Measurements from ENCODE around the gene COL5A1. TPM values are rescaled to one million over a fixed set of nuclear protein-coding genes. Genes with fewer than 3 reads are reported as not detected.

Gene COL5A1
- polyA plus RNA-seq, 3 donors from 2014 or later = not detected

GRCh38 chr9:134778841-134779411 is 137.3 kb downstream of the COL5A1 start:
- Mint-ChIP-seq H3K4me1 (no peaks in the 10 kb centered on the region), H3K36me3 (no peaks in the 10 kb centered on the region), H3K27me3 (ENCODE audit: low read depth in 3 of 3) (peaks cover 0 to 1% (median 0%) of the 10 kb centered on the region in 3 donors), H3K27ac (no peak overlapping the region), H3K9me3 (no peaks in the 10 kb centered on the region), H3K4me3 (no peak overlapping the region)
- DNase-seq = no peak

- H3K4me1 Mint-ChIP-seq = no peaks in the 10 kb centered on the region
- H3K36me3 Mint-ChIP-seq = no peaks in the 10 kb centered on the region
- H3K4me3 Mint-ChIP-seq = no peak overlapping the region
- peaks cover 0 to 1% (median 0%) of the 10 kb centered on the region in 3 donors for H3K27me3 Mint-ChIP-seq (ENCODE audit: low read depth in 3 of 3)
- DNase-seq = no peak
- H3K9me3 Mint-ChIP-seq = no peaks in the 10 kb centered on the region
- no peak overlapping the region for H3K27ac Mint-ChIP-seq
Observed at GRCh38 chr9:134779640-134780039, 138.0 kb downstream of the COL5A1 start.

DNA sequence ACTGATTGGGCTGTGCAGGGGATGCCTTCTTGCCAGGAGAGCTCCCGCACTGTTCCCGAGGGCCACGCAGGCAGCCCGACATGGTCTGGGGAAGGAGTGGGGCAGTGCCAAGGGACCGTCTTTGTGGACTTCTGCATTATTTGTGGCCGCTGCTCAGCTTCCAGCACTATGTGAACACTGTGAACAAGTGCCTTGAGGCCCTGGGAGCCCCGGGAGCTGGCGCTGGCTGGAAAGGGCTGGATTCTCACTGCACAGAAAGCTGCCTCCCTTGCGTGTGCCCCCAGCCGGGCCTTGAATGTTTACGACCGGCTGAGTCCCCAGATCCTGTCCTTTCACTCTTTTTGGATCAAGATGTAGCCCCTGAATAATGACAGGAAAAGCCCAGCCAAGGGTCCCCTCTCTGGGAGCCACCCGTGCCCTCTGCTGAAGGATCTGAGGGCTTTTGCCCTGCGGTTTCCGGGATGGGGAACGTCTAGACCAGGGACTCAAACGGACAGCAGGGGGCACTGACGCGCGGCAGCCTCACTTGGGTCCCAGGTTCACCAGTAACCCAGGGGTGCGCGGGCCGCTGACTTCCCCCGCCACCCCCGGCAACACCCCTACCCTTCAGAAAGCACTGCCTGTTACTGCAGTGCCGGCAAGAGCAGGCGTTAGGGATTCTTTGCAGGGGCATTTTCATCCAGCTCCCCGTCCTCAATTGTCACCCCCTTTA is 140.1 kb downstream of the COL5A1 start:
- H3K4me3 Mint-ChIP-seq = no peak overlapping the region
- no peak for DNase-seq
- peaks cover 0 to 1% (median 0%) of the 10 kb centered on the region in 3 donors for H3K27me3 Mint-ChIP-seq (ENCODE audit: low read depth in 3 of 3)
- no peaks in the 10 kb centered on the region for H3K36me3 Mint-ChIP-seq
- H3K27ac Mint-ChIP-seq = no peak overlapping the region
- H3K9me3 Mint-ChIP-seq = no peaks in the 10 kb centered on the region
- no peaks in the 10 kb centered on the region for H3K4me1 Mint-ChIP-seq

DNA sequence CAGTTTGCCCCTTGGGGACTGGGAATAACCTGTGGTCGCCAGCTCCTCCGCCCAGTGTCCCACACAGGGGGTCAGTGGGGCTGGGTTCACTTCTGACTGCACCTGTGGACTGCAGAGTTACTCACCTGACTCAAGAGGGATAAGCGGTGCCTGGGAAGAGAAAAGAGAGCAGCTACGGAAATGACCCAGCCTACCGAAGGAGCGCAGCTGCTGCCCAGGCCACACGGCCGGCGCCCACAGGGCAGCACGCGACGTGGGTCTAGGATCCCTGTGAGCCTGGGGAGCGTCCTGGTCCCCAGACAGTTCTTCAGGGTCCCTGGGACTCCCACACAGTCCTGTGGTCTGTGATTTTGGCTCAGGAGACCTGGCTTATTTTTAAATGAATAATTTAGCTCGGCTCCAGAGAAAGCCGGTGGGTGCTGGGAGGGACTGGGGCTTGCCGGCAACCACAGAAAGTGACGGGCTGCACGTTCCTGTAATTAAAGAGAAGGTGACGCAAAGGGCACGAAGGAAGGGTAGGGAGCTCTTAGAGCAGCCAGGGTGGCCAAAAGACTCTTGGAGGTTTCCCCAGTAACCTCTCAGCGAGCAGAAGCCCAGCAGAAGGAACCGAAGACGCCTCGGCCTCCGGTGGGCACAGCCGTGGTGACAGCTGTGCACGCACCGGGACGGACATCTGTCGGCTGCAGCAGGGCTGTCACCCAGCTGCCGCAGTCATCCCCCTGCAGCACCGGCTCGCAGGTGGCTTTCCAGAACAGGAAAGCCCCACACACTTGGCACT is 141.5 kb downstream of the COL5A1 start:
- Mint-ChIP-seq H3K4me3 (no peak overlapping the region), H3K27me3 (ENCODE audit: low read depth in 3 of 3) (peaks cover 0 to 3% (median 2%) of the 10 kb centered on the region in 3 donors), H3K27ac (no peak overlapping the region), H3K9me3 (no peaks in the 10 kb centered on the region), H3K4me1 (no peaks in the 10 kb centered on the region), H3K36me3 (no peaks in the 10 kb centered on the region)
- DNase-seq = no peak

DNA sequence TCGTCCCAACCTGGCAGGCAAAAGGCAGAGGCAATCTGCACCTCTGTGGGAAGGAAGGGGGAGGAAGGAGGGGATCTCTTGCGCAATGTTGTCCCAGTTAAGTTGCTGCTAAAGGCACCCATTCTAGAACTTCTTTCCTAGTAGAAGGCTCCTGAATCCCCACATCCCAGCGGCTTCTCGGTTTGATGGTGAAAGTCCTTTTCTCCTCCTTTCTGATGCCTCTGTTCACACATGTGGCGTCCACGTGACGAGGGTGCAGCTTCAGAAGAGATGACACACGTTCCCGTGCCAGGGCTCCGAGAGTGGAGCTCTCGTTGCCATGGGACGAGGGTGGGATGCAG is 142.1 kb downstream of the COL5A1 start:
- Mint-ChIP-seq H3K9me3 (no peaks in the 10 kb centered on the region), H3K27ac (no peak overlapping the region), H3K27me3 (ENCODE audit: low read depth in 3 of 3) (peaks cover 0 to 3% (median 3%) of the 10 kb centered on the region in 3 donors), H3K4me3 (no peak overlapping the region), H3K4me1 (no peaks in the 10 kb centered on the region), H3K36me3 (no peaks in the 10 kb centered on the region)
- DNase-seq = no peak

DNA sequence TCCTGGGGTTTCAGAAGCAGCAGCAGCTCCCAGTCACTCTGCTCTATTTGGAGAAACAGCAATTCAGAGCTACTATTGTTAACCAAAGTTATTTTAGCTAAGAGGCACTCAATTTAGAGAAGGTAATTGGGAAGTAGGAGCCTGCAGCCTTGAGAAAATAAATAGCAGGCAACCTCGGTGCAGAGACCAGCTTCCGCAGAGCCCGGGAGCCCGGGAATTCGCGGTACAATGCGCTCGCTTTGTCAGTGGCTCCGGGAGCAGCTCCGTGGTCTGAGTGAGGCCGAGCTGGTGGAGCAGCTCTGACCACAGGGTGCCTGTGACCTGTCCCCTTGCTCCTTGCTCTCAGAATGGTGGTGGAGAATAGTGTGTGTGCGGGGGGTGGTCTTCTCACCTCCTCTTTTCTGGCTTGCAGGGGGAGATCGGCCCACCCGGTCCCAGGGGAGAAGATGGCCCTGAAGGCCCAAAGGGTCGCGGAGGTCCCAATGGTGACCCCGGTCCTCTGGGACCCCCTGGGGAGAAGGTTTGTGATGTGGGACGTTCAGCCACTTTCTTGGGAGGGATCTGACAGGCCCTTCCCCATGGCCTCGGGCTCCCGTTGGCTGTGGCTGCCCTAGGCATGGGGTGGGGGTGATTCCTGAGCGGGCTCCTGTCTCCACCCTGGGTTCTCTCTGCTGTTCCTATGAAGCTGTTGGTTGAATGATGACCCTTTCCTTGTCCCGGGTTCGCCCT is 143.1 kb downstream of the COL5A1 start:
- H3K4me1 Mint-ChIP-seq = no peaks in the 10 kb centered on the region
- no peak for DNase-seq
- no peak overlapping the region for H3K4me3 Mint-ChIP-seq
- H3K27me3 Mint-ChIP-seq (ENCODE audit: low read depth in 3 of 3) = peaks cover 0 to 3% (median 2%) of the 10 kb centered on the region in 3 donors
- H3K27ac Mint-ChIP-seq = no peak overlapping the region
- no peaks in the 10 kb centered on the region for H3K36me3 Mint-ChIP-seq
- H3K9me3 Mint-ChIP-seq = no peaks in the 10 kb centered on the region

GRCh38 chr9:134785325-134786108 is 143.9 kb downstream of the COL5A1 start:
- Mint-ChIP-seq H3K27ac (no peak overlapping the region), H3K9me3 (no peaks in the 10 kb centered on the region), H3K4me1 (no peaks in the 10 kb centered on the region), H3K36me3 (no peaks in the 10 kb centered on the region), H3K27me3 (ENCODE audit: low read depth in 3 of 3) (peaks cover 0 to 3% (median 2%) of the 10 kb centered on the region in 3 donors), H3K4me3 (no peak overlapping the region)
- no peak for DNase-seq

GRCh38 chr9:134787601-134788531 is 146.3 kb downstream of the COL5A1 start:
- Mint-ChIP-seq H3K4me3 (no peak overlapping the region), H3K36me3 (no peaks in the 10 kb centered on the region), H3K27ac (no peak overlapping the region), H3K9me3 (no peaks in the 10 kb centered on the region), H3K4me1 (no peaks in the 10 kb centered on the region), H3K27me3 (ENCODE audit: low read depth in 3 of 3) (peaks cover 1 to 4% (median 3%) of the 10 kb centered on the region in 3 donors)
- DNase-seq = no peak

DNA sequence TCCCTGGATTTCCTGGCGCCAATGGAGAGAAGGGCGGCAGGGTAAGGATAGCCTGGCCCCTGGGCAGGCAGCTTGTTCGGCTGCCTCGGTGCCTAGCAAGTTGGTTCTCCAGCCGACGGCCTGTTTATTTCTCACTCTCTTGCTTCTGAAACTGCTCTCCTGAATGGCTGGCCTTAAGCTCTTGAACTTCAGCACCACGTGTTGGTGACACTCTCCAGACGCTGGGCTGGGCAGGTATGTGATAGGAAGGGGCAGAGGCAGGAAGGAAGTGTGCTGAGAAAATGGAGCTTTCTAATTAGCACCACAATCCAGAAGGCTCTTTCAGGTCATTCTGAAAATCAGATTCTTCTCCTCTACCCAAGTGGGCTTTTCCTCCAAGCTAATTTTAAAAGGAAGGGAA is 147.6 kb downstream of the COL5A1 start:
- no peak overlapping the region for H3K27ac Mint-ChIP-seq
- H3K4me1 Mint-ChIP-seq = no peaks in the 10 kb centered on the region
- H3K4me3 Mint-ChIP-seq = no peak overlapping the region
- peaks cover 3 to 4% (median 3%) of the 10 kb centered on the region in 3 donors for H3K27me3 Mint-ChIP-seq (ENCODE audit: low read depth in 3 of 3)
- no peak for DNase-seq
- H3K9me3 Mint-ChIP-seq = no peaks in the 10 kb centered on the region
- no peaks in the 10 kb centered on the region for H3K36me3 Mint-ChIP-seq

DNA sequence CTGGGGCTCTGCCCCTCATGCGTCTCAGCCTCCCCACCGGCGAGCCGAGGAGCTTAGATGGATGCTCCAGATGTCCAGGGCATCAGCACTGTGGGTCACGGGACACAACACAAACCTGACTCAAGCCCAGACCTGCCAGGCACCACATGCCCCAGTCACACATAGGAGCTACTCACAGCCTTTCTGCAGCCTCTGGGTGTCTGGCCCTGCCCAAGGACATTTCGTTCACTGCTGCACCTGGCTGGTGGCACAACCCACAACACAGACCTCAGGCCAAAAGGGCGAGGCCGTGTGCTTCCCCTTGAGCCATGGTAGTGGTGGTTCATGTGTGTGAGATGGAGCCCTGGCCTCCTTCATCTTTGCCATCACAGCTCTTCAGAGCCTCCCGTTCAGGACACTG is 149.4 kb downstream of the COL5A1 start:
- H3K9me3 Mint-ChIP-seq = no peaks in the 10 kb centered on the region
- no peak overlapping the region for H3K4me3 Mint-ChIP-seq
- H3K4me1 Mint-ChIP-seq = no peaks in the 10 kb centered on the region
- no peaks in the 10 kb centered on the region for H3K36me3 Mint-ChIP-seq
- H3K27me3 Mint-ChIP-seq (ENCODE audit: low read depth in 3 of 3) = peaks cover 3 to 6% (median 4%) of the 10 kb centered on the region in 3 donors
- DNase-seq = no peak
- no peak overlapping the region for H3K27ac Mint-ChIP-seq

GRCh38 chr9:134792627-134793026 is 151.0 kb downstream of the COL5A1 start:
- no peaks in the 10 kb centered on the region for H3K9me3 Mint-ChIP-seq
- no peak overlapping the region for H3K4me3 Mint-ChIP-seq
- H3K4me1 Mint-ChIP-seq = no peaks in the 10 kb centered on the region
- DNase-seq = no peak
- no peaks in the 10 kb centered on the region for H3K36me3 Mint-ChIP-seq
- peaks cover 4 to 6% (median 5%) of the 10 kb centered on the region in 3 donors for H3K27me3 Mint-ChIP-seq (ENCODE audit: low read depth in 3 of 3)
- no peak overlapping the region for H3K27ac Mint-ChIP-seq

GRCh38 chr9:134793288-134794188 is 151.9 kb downstream of the COL5A1 start:
- H3K4me1 Mint-ChIP-seq = no peaks in the 10 kb centered on the region

More at GRCh38 chr9:134793288-134794188, 151.9 kb downstream of the COL5A1 start:
- Mint-ChIP-seq H3K9me3 (no peaks in the 10 kb centered on the region), H3K36me3 (no peaks in the 10 kb centered on the region), H3K27me3 (ENCODE audit: low read depth in 3 of 3) (peaks cover 2 to 6% (median 4%) of the 10 kb centered on the region in 3 donors), H3K4me3 (no peak overlapping the region), H3K27ac (no peak overlapping the region)
- DNase-seq = no peak
